Liver (tissue), 9 donors: ENCODE measurements around the gene TAF1B. TPM values are rescaled to one million over a fixed set of nuclear protein-coding genes. Genes with fewer than 3 reads are reported as not detected.

Source experiments
- DNase-seq: peaks from one replicate; pipeline ENCODE4 v3.0.0-alpha.2; 2017; ENCODE audit warnings: low spot score
- H3K27ac ChIP-seq, 2 donors: one replicate each; pipeline ENCODE4 v1.7.0; 2013; ENCODE audit warnings: inconsistent platforms in 2 of 2, low read length in 2 of 2, control low read depth in 1 of 2, low read depth in 1 of 2, mild to moderate bottlenecking in 1 of 2
- H3K27me3 ChIP-seq, 4 donors: one replicate each; pipeline versions ENCODE4 v1.6.1 to v1.7.0; 2013; ENCODE audit warnings: low read length in 3 of 4, inconsistent platforms in 1 of 4, mild to moderate bottlenecking in 1 of 4, moderate library complexity in 1 of 4; ENCODE audit not compliant: control insufficient read depth in 4 of 4, insufficient read depth in 4 of 4
- H3K36me3 ChIP-seq, 4 donors: one replicate each; pipeline versions ENCODE4 v1.6.1 to v1.7.0; 2013; ENCODE audit warnings: low read length in 3 of 4, mild to moderate bottlenecking in 3 of 4, low read depth in 1 of 4, moderate library complexity in 1 of 4; ENCODE audit not compliant: control insufficient read depth in 4 of 4, insufficient read depth in 3 of 4
- H3K4me1 ChIP-seq, 4 donors: one replicate each; pipeline versions ENCODE4 v1.6.1 to v1.7.0; 2013; ENCODE audit warnings: low read length in 3 of 4, mild to moderate bottlenecking in 3 of 4, moderate library complexity in 1 of 4; ENCODE audit not compliant: control insufficient read depth in 4 of 4, insufficient read depth in 4 of 4
- H3K4me3 ChIP-seq, 3 donors: one replicate each; pipeline versions ENCODE4 v1.6.1 to v1.7.0; 2013; ENCODE audit warnings: low read length in 3 of 3, control low read depth in 1 of 3, low read depth in 1 of 3, mild to moderate bottlenecking in 1 of 3
- H3K9ac ChIP-seq, 2 donors: one replicate each; pipeline ENCODE4 v1.7.0; 2013; ENCODE audit warnings: low read length in 2 of 2, mild to moderate bottlenecking in 2 of 2, moderate library complexity in 2 of 2, control low read depth in 1 of 2, low read depth in 1 of 2
- H3K9me3 ChIP-seq, 4 donors: one replicate each; pipeline versions ENCODE4 v1.6.1 to v1.7.0; 2013; ENCODE audit warnings: low read length in 3 of 4; ENCODE audit not compliant: control insufficient read depth in 4 of 4
- EGR1 ChIP-seq, 2 donors: IDR thresholded peaks; 2 replicates each; pipeline ENCODE4 v1.6.1; 2016 to 2018; ENCODE audit warnings: antibody characterized with exemption in 2 of 2, low read depth in 2 of 2
- FOXA2 ChIP-seq: IDR thresholded peaks from 2 replicates; pipeline ENCODE4 v1.6.1; 2016; ENCODE audit warnings: antibody characterized with exemption
- GABPA ChIP-seq, 2 donors: IDR thresholded peaks in 1 of 2; conservative IDR thresholded peaks in 1 of 2; 2 replicates each; pipeline ENCODE4 v1.6.1; 2016; ENCODE audit warnings: antibody characterized with exemption in 2 of 2, mild to moderate bottlenecking in 1 of 2, moderate library complexity in 1 of 2
- HNF4A ChIP-seq, 2 donors: conservative IDR thresholded peaks; 2 replicates each; pipeline ENCODE4 v1.6.1; 2016; ENCODE audit warnings: antibody characterized with exemption in 2 of 2, mild to moderate bottlenecking in 2 of 2
- JUND ChIP-seq, 2 donors: IDR thresholded peaks; 2 replicates each; pipeline ENCODE4 v1.6.1; 2016; ENCODE audit warnings: antibody characterized with exemption in 2 of 2
- NR2F2 ChIP-seq: IDR thresholded peaks from 2 replicates; pipeline ENCODE4 v1.6.1; 2016; ENCODE audit warnings: antibody characterized with exemption
- RAD21 ChIP-seq, 2 donors: IDR thresholded peaks; 2 replicates each; pipeline ENCODE4 v1.6.1; 2016; ENCODE audit warnings: antibody characterized with exemption in 2 of 2, mild to moderate bottlenecking in 2 of 2
- RXRA ChIP-seq, 2 donors: IDR thresholded peaks; 2 replicates each; pipeline ENCODE4 v1.6.1; 2017 to 2018; ENCODE audit warnings: antibody characterized with exemption in 2 of 2, mild to moderate bottlenecking in 1 of 2
- SP1 ChIP-seq: IDR thresholded peaks from 2 replicates; pipeline ENCODE4 v1.6.1; 2018; ENCODE audit warnings: antibody characterized with exemption, mild to moderate bottlenecking
- TAF1 ChIP-seq: conservative IDR thresholded peaks from 2 replicates; pipeline ENCODE4 v1.6.1; 2016; ENCODE audit warnings: antibody characterized with exemption, mild to moderate bottlenecking
- WGBS: extraction: QIAGEN DNeasy Blood & Tissue Kit; methylation state at CpG from one replicate; pipeline ENCODE4 v1.1.7; 2013; 5-methylcytosine and 5-hydroxymethylcytosine counted together
- polyA plus RNA-seq, 2 donors: library from polyadenylated mRNA; stranded (reverse) in 1 of 2; unstranded in 1 of 2; fragments of 200-250 nt in 1 of 2; fragments of >200 nt in 1 of 2; fragmentation: Nextera tagmentation in 1 of 2; extraction: Ambion mirVana in 1 of 2; gene quantifications; one replicate each; pipeline versions ENCODE4 v1.2.1 to v1.2.3, GENCODE V29; 2013 to 2015
- total RNA-seq, 2 donors: library from RNA; depleted of rRNA; stranded (reverse); fragments of >200 nt; gene quantifications; one replicate each; pipeline ENCODE4 v1.2.3, GENCODE V29; 2014
- TF ChIP-seq, protein P1 (sequence below): IDR thresholded peaks from 2 replicates; pipeline ENCODE4 v1.6.1; 2016; ENCODE audit warnings: antibody characterized with exemption, mild to moderate bottlenecking
- TF ChIP-seq, protein P2 (sequence below): IDR thresholded peaks from 2 replicates; pipeline ENCODE4 v1.6.1; 2016; ENCODE audit warnings: antibody characterized with exemption
- TF ChIP-seq, protein P3 (sequence below): fragments of 150-350 bp; IDR thresholded peaks from 2 replicates; pipeline ENCODE4 v1.5.1; 2017; ENCODE audit warnings: improper control_type of control experiment, low read depth, low read length; ENCODE audit not compliant: missing input control
- donor health status: healthy.
- donor health status: healthy.
- donor health status: healthy.
- donor health status: healthy.
- donor health status: healthy.

Gene TAF1B
- total and polyA plus RNA-seq, 4 donors: 3.1 to 17.2 (median 5.6) TPM

DNA sequence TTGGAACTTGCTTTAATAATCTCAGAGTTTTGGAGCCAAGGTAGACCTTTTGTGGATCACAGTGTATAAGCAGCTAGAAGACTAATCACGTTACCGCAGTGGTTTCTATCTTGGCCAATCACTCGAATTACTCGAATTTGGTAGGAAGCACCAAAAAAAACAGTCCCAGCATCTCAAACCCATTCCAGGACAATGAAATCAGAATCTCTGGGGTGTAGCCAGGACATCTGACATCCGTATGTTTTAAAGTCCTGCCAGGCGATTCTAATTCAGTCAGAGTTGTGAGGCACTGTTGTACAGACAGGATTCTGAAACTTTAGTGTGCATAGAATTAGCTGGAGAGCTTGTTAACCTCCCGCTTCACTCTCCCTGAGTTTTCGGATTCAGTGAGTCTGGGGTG, 139.0 kb downstream of the TAF1B start (continued):
- TF ChIP-seq, protein P1, sequence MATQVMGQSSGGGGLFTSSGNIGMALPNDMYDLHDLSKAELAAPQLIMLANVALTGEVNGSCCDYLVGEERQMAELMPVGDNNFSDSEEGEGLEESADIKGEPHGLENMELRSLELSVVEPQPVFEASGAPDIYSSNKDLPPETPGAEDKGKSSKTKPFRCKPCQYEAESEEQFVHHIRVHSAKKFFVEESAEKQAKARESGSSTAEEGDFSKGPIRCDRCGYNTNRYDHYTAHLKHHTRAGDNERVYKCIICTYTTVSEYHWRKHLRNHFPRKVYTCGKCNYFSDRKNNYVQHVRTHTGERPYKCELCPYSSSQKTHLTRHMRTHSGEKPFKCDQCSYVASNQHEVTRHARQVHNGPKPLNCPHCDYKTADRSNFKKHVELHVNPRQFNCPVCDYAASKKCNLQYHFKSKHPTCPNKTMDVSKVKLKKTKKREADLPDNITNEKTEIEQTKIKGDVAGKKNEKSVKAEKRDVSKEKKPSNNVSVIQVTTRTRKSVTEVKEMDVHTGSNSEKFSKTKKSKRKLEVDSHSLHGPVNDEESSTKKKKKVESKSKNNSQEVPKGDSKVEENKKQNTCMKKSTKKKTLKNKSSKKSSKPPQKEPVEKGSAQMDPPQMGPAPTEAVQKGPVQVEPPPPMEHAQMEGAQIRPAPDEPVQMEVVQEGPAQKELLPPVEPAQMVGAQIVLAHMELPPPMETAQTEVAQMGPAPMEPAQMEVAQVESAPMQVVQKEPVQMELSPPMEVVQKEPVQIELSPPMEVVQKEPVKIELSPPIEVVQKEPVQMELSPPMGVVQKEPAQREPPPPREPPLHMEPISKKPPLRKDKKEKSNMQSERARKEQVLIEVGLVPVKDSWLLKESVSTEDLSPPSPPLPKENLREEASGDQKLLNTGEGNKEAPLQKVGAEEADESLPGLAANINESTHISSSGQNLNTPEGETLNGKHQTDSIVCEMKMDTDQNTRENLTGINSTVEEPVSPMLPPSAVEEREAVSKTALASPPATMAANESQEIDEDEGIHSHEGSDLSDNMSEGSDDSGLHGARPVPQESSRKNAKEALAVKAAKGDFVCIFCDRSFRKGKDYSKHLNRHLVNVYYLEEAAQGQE: no peak
- TF ChIP-seq HNF4A (conservative IDR thresholded peaks at IDR 0.05): no peak
- TF ChIP-seq SP1: no peak
- no peak for TF ChIP-seq FOXA2
- no peak for TF ChIP-seq NR2F2
- no peak for TF ChIP-seq JUND (IDR thresholded peaks at IDR 0.05)
- TF ChIP-seq GABPA (IDR thresholded peaks at IDR 0.05 in 1 of 2, conservative IDR thresholded peaks at IDR 0.05 in 1 of 2): no peak
- no peak for TF ChIP-seq RXRA (IDR thresholded peaks at IDR 0.05)
- no peak for TF ChIP-seq RAD21 (IDR thresholded peaks at IDR 0.05)

DNA sequence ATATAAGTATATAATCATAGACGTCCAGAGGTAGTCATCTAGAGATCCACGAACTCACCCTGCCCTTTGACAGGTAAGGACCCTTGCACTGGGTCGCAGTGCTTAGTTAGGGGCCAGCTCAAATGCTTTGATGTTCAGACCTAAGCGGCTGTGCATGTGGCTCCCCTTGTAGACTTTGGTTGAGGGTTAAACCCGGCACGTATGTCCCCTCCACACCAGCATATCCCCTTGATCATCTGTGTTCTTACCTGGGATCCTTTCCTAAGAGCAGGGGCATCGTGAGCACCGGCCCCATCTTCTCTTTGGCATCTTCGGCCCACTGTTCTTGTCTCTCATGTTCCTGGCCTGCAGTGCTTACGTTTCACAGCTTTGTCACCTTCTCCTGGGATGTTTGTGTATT, 139.6 kb downstream of the TAF1B start:
- 93% methylated on average over 10 of the region's 10 CpGs for WGBS
- no peak overlapping the region for H3K9ac ChIP-seq

More for the DNA sequence above, 139.6 kb downstream of the TAF1B start:
- H3K27ac ChIP-seq: no peak overlapping the region
- no peaks in the 10 kb centered on the region for H3K9me3 ChIP-seq
- no peak overlapping the region for H3K4me3 ChIP-seq
- TF ChIP-seq RXRA (IDR thresholded peaks at IDR 0.05) (no peak), TAF1 (no peak), FOXA2 (no peak), HNF4A (conservative IDR thresholded peaks at IDR 0.05) (no peak), NR2F2 (no peak), EGR1 (IDR thresholded peaks at IDR 0.05; ENCODE audit: low read depth in 2 of 2) (no peak)
- TF ChIP-seq, protein P2, sequence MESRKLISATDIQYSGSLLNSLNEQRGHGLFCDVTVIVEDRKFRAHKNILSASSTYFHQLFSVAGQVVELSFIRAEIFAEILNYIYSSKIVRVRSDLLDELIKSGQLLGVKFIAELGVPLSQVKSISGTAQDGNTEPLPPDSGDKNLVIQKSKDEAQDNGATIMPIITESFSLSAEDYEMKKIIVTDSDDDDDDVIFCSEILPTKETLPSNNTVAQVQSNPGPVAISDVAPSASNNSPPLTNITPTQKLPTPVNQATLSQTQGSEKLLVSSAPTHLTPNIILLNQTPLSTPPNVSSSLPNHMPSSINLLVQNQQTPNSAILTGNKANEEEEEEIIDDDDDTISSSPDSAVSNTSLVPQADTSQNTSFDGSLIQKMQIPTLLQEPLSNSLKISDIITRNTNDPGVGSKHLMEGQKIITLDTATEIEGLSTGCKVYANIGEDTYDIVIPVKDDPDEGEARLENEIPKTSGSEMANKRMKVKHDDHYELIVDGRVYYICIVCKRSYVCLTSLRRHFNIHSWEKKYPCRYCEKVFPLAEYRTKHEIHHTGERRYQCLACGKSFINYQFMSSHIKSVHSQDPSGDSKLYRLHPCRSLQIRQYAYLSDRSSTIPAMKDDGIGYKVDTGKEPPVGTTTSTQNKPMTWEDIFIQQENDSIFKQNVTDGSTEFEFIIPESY: no peak
- TF ChIP-seq, protein P3, sequence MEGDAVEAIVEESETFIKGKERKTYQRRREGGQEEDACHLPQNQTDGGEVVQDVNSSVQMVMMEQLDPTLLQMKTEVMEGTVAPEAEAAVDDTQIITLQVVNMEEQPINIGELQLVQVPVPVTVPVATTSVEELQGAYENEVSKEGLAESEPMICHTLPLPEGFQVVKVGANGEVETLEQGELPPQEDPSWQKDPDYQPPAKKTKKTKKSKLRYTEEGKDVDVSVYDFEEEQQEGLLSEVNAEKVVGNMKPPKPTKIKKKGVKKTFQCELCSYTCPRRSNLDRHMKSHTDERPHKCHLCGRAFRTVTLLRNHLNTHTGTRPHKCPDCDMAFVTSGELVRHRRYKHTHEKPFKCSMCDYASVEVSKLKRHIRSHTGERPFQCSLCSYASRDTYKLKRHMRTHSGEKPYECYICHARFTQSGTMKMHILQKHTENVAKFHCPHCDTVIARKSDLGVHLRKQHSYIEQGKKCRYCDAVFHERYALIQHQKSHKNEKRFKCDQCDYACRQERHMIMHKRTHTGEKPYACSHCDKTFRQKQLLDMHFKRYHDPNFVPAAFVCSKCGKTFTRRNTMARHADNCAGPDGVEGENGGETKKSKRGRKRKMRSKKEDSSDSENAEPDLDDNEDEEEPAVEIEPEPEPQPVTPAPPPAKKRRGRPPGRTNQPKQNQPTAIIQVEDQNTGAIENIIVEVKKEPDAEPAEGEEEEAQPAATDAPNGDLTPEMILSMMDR: no peak
- H3K36me3 ChIP-seq: peaks cover 2 to 19% (median 7%) of the 10 kb centered on the region in 4 donors
- H3K27me3 ChIP-seq: no peaks in the 10 kb centered on the region
- DNase-seq: no peak
- H3K4me1 ChIP-seq: peaks cover 0 to 8% (median under 1%) of the 10 kb centered on the region in 4 donors
